Erythroblast (primary cell): Measurements from ENCODE around the gene PITPNC1.

Experiments
- GATA1 ChIP-seq: IDR thresholded peaks from 2 replicates; pipeline ENCODE4 v1.6.1; 2011; ENCODE audit warnings: low read depth, mild to moderate bottlenecking, control low read depth, low read length, moderate library complexity
- POLR2A ChIP-seq: IDR thresholded peaks from 2 replicates; pipeline ENCODE4 v1.6.1; 2011; ENCODE audit warnings: mild to moderate bottlenecking, low read length

GRCh38 chr17:67655478-67656148, 278.5 kb downstream of the PITPNC1 start:
- TF ChIP-seq POLR2A = no peak
- TF ChIP-seq GATA1 = no peak
